NCI-H2107 treated with DMSO at 0.1 percent for 48 hours (cell line): ENCODE results near the gene EGFL8.
A peak's percentile ranks its signal among the peaks of the same experiment; 100 is the strongest.
"Not testable (repeated sequence)": the region's sequence is repeated elsewhere in the genome, so short reads cannot be mapped to it uniquely, and the experiment has no call there.

Experiments used
- DNase-seq: peaks from one replicate; lab custom pipeline; 2025; ENCODE audit not compliant: unreplicated experiment; lab: John Stamatoyannopoulos, UW

The EGFL8 gene

DNA sequence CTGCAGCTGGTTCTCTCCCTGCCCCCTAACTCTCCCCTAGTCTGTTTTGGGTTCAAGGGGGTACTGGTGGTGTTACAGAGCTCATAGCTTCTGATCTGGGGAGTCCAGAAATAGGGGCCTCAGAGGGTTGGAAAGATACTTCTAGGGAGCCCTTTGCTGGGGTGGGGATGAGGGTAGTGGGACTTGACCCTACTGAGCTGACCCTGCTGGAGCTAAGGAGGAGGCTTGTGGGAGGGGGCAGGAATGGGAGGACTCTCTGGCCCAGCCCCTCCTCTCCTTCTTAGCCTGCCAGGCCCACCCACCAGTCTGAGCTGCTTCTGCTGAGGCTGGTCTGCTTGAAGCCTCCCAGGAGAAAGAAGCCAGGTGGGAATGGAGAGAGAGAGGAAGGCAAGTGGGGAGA lies at the start of gene EGFL8:
EGFL8 (plus strand) TSS at position 301 of the 400 bp plus-strand sequence. CDS start 1,571 bp downstream, outside the sequence.
- no peak for DNase-seq

GRCh38 chr6:32114796-32115195 lies 49.6 kb upstream of the EGFL8 start:
- DNase-seq: no peak

DNA sequence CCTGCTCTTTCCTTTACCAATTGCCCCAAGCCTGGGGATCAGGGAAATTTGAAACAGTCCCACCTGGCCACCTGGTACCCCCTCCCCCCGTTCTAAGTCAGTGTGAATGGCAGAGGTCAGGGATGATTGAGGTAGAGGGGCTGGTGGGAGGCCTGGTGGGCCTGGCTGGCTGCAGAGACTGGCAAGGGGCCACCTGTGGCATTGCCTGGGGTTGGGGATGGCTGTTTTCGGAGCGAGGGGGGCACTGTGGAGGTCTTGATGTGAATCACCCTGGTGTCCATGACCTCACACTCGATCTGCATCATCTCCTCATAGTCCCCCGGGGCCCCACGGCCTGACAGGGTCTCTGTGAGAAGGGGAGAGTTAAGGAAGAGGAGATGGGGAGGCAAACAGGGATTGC lies 48.8 kb upstream of the EGFL8 start:
- DNase-seq: no peak

DNA sequence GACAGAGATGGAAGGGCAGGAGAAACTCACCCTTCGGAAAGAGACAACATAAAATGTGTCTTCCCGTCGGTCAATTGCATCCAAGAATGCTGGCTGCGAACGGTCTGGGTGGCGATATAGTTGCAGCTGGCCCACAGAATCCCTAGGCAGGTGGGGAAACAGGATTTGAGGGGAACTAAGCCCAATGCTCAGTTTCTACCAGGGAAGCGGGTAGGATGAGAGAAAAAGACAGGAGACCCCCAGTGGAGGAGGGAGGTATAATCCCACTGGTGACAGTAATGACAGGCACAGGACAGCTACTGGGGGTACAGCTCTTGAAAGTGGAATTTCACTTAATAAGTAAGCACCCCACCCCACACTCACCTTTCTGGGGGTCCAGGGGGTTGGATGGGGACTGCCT lies 47.7 kb upstream of the EGFL8 start:
- no peak for DNase-seq

DNA sequence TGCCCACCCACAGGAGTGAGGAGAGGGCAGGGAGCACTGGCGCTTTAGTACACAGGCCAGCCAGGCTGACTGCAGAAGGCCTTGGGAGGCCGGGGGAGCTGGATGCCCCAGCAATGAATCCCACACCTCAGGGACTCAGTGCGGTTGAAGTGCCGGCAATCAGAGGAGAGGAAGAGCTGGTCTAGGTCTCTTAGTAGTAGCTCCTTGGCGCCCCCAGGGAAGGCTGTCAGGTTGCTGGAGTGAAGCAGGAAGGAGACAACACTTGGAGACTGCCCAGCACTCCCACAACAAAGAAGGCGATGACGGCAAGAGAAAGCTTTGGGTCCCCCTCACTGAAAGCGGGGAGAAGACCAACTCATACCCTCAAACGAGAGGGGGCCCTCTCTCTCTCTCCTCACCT lies 46.9 kb upstream of the EGFL8 start:
- no peak for DNase-seq

- peak; percentile 10 for DNase-seq
Measured at GRCh38 chr6:32118782-32119628, 45.4 kb upstream of the EGFL8 start.

- no peak for DNase-seq
Measured at GRCh38 chr6:32120573-32121059, 43.8 kb upstream of the EGFL8 start.

GRCh38 chr6:32123681-32124080 lies 40.7 kb upstream of the EGFL8 start:
- no peak for DNase-seq

- no peak for DNase-seq
Measured at GRCh38 chr6:32126880-32127279, 37.5 kb upstream of the EGFL8 start.

DNA sequence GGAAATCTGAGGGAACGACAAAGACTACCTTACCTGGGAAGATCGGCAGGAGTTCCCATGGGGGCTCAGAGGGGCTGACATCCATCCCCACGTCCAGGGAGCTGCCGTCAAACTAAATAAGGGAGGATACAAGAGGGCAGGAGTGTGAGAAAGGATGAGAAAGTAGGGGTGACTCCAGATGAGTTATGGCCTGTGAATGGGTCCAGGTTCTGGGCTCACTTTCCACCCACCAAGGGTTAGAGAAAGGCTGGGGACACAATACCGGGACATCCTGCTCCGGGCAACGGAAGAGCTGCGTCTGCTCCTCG lies 37.0 kb upstream of the EGFL8 start:
- no peak for DNase-seq

DNA sequence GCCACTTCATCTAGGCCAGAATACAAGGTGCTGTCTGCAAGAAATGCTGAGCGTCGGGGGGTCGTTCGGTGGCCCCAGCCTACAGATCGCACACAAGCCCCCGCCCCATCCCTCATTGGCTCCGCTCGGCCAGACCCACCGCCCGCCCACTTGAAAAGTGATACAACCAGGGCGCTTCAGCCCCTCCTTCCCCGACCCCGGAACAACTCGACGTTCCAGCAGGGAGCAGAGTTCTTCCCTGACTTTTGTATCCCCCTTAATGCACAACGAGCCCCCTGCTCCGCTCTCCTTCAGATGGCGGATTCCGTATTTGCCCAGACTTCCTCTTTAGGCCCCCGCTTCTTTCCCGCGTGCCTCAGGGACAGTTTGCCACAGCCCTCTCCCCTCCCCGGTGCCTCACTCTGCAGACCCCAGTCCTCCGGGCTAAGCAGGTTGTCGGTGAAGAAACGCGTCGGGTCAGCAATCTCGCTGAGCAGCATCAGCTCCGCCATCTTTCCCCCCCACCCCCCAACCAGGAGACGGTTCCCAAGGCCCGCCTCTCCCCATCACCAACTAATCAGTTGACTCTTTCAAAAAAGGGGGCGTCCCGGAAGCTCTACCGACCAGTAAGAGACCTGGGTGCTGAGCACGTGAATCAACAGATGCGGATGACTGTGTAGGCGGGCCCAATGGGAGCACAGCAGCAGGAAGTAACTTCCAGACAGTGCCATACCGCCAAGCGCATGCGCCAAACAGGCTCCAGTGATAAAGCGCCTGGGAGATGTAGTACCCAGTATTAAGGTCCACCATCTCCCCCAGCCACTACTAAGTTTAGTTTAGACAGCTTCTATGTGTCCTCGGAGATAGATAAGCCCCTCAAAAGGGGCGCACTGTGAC lies 36.4 kb upstream of the EGFL8 start, which contains the start of gene ATF6B:
ATF6B (minus strand) TSS at position 530 of the 876 bp plus-strand sequence; CDS start at position 491, 39 bp downstream.
- peak; percentile 93 for DNase-seq

DNA sequence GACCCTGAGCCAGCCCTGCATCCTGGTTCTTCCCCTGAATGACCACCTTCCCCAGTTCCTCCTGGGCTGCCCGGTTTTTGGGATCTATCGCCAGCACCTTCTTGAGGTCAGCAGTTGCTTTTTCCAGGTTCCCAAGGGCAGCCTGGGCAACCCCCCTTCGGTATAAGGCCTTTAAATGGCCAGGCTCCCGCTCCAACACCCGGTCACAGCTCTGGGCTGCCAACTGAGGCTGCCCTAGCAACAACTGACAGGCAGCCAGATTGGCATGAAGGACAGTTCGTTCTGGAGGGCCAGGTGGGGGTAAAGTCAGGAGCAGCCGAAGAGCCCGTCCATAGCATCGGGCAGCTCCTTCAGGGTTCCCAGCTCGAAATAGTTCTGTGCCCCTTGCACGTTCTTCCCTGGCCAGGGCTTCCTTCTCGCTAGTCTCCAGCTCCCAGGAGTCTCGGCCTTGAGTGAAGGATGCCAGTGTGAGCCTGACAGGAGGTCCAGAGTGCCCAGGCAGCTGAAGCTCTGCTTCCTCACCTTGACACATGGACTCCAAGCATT lies 35.6 kb upstream of the EGFL8 start:
- no peak for DNase-seq

GRCh38 chr6:32129297-32130088 lies 34.9 kb upstream of the EGFL8 start:
- DNase-seq: peak; percentile 45

DNA sequence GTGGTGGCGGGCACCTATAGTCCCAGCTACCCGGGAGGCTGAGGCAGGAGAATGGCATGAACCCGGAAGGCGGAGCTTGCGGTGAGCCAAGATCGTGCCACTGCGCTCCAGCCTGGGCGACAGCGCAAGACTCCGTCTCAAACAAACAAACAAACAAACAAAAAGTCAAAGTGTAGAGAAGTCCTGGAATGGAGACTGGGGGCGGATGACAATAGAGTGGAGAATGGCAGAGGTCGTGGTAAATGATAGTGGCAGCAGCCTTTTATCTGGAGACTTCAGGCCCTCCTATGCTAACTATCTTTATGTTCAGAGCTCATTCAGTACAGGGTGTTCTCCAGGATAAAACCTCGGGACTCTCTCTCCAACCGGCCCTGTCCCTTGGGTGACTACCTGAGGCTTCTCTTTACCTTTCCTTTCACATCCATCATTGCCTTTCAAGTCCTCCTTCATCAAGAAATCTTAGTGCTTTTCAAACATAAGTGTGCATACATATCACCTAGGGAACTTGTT lies 32.9 kb upstream of the EGFL8 start:
- no peak for DNase-seq

DNA sequence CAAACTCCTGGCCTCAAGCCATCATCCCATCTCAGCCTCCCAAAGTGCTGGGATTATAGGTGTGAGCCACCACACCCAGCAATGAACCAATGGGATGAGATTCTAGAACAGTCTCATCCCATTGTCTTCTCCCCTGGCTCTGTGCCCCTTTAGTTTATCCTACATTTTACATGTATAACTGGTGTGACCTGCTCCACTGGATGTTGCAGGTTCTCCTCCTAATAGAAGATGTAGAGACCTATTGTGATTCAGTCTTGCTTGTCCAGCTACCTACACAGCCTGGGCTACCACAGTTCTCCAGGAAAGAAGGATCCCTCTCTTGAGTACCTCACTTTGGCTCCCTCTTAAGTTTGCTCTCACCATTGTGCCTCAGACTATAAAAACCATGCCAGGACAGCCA lies 32.3 kb upstream of the EGFL8 start:
- DNase-seq: no peak

- no peak for DNase-seq
Measured at GRCh38 chr6:32133786-32134185, 30.6 kb upstream of the EGFL8 start.

GRCh38 chr6:32137454-32137853 lies 26.9 kb upstream of the EGFL8 start:
- DNase-seq: no peak

DNA sequence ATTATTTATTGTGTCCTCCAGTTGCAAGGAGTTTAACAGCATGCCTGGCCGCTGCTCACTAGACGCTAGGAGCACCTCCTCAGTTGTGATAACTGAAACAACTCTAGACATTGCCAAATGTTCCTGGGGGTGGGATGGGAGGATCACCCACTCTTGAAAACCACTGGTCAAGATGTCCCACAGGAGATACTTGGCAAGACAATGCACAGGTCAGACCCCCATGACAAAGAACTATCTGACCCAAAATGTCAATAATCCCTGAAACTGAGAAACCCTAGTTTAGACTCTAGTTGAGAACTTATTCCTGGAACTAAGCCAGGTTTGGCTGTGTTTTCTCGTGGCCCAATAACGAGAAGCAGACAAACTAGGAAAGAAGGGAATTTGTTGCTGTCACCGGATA lies 24.8 kb upstream of the EGFL8 start:
- DNase-seq: no peak

DNA sequence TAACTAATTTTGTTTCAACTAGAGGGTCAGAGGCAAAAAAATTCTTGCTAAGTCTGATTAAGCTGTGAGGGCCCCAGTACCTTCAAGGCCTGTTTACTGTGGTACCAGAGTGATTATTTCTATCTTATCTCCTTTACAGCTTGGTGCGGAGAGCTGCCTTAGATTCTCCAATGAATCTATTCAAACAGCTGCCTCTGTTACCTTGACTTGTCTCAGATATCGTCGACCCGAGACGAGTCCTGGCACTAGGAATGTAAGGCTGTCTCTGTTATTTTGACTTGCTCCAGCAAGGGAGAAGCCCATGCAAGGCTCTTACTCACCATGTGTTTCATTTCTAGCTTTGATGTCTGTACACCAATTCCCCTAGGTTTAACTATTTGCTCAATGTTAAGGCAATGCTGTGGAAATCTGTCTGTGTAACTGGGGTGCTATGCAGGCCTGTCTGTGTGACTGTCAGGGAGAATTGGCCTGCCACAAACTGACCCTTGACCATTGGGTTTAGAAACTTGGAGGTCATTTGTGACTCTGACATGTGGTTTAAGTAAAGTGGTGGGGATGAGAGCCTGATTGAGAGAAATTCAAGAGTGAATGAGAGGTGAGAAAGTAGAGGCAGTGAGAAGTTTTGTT lies 23.9 kb upstream of the EGFL8 start:
- no peak for DNase-seq

DNA sequence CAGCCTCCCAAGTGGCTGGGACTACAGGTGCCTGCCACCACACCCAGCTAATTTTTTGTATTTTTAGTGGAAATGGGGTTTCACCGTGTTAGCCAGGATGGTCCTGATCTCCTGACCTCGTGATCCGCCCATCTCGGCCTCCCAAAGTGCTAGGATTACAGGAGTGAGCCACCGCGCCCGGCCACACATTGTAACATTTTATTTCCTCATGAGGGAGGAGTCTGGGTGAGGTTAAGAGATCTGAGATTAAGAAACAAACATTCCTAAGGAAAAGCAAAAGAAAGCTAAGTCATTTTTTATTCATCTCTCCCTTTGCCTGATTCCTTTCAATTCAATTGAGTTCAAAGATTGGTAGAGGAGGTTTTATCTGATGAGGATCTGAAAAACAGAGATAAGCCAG lies 20.2 kb upstream of the EGFL8 start:
- DNase-seq: not testable (repeated sequence)
